GM23338 (cell line): ENCODE measurements around the gene CDH8.
"Not testable (repeated sequence)": the region's sequence is repeated elsewhere in the genome, so short reads cannot be mapped to it uniquely, and the experiment has no call there.

Experiments used
- CREB1 ChIP-seq: fragments of 250-450 bp; sonication (Bioruptor Pico); IDR thresholded peaks from 2 replicates; pipeline ENCODE4 v1.5.0; 2020; ENCODE audit warnings: low read depth, mild to moderate bottlenecking, moderate library complexity
- EZH2 ChIP-seq: fragments of 200-600 bp; sonication (generic); IDR thresholded peaks from one replicate; pipeline ENCODE4 v1.8.0; 2017; ENCODE audit warnings: antibody characterized with exemption, mild to moderate bottlenecking, low read depth; ENCODE audit not compliant: unreplicated experiment
- EZH2phosphoT487 ChIP-seq: fragments of 200-600 bp; sonication (generic); IDR thresholded peaks from one replicate; pipeline ENCODE4 v1.8.1; 2018; ENCODE audit warnings: antibody characterized with exemption; ENCODE audit not compliant: unreplicated experiment
- JUNB ChIP-seq: IDR thresholded peaks from one replicate; pipeline ENCODE4 v1.6.1; 2016; ENCODE audit warnings: antibody characterized with exemption; ENCODE audit not compliant: unreplicated experiment
- NANOG ChIP-seq: IDR thresholded peaks from 2 replicates; pipeline ENCODE4 v1.6.1; 2016; ENCODE audit warnings: antibody characterized with exemption, borderline replicate concordance
- POLR2AphosphoS5 ChIP-seq: IDR thresholded peaks from 2 replicates; pipeline ENCODE4 v1.6.1; 2016; ENCODE audit warnings: antibody characterized with exemption, low read depth
- ZNF331 ChIP-seq: fragments of 250-450 bp; sonication (Bioruptor Pico); IDR thresholded peaks from 2 replicates; pipeline ENCODE4 v1.5.0; 2020; ENCODE audit warnings: low read depth, mild to moderate bottlenecking, moderate library complexity
- TF ChIP-seq, protein P1 (sequence below), 2 experiments: fragments of 200-600 bp in 1 of 2; sonication (generic) in 1 of 2; conservative IDR thresholded peaks; 2 replicates each; pipeline versions ENCODE4 v1.5.1 to v1.6.1; 2016 to 2017; ENCODE audit warnings: antibody characterized with exemption in 2 of 2, low read depth in 2 of 2, mild to moderate bottlenecking in 2 of 2, moderate library complexity in 1 of 2
- TF ChIP-seq, protein P2 (sequence below): IDR thresholded peaks from one replicate; pipeline ENCODE4 v1.6.1; 2018; ENCODE audit warnings: antibody characterized with exemption; ENCODE audit not compliant: unreplicated experiment
- TF ChIP-seq, protein P3 (sequence below): IDR thresholded peaks from 2 replicates; pipeline ENCODE4 v1.6.1; 2016; ENCODE audit warnings: antibody characterized with exemption

DNA sequence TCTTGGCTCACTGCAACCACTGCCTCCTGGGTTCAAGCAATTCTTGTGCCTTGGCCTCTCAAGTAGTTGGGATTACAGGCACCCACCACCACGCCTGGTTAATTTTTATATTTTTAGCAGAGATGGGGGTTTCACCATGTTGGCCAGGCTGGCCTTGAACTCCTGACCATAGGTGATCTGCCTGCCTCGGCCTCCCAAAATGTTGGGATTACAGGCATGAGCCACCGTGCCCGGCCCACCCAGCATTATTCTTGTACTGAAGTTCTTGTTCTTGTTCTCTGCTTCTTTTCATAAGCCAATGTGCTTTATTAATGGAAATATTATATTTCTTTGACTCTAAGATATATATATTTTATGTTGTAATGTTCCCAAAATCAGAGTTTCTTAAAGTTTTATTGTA, 336.6 kb downstream of the CDH8 start:
- TF ChIP-seq, protein P1, sequence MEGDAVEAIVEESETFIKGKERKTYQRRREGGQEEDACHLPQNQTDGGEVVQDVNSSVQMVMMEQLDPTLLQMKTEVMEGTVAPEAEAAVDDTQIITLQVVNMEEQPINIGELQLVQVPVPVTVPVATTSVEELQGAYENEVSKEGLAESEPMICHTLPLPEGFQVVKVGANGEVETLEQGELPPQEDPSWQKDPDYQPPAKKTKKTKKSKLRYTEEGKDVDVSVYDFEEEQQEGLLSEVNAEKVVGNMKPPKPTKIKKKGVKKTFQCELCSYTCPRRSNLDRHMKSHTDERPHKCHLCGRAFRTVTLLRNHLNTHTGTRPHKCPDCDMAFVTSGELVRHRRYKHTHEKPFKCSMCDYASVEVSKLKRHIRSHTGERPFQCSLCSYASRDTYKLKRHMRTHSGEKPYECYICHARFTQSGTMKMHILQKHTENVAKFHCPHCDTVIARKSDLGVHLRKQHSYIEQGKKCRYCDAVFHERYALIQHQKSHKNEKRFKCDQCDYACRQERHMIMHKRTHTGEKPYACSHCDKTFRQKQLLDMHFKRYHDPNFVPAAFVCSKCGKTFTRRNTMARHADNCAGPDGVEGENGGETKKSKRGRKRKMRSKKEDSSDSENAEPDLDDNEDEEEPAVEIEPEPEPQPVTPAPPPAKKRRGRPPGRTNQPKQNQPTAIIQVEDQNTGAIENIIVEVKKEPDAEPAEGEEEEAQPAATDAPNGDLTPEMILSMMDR (conservative IDR thresholded peaks at IDR 0.05; ENCODE audit: low read depth in 2 of 2): not testable (repeated sequence)
- TF ChIP-seq CREB1 (CRISPR knock-in tag); NANOG; EZH2; POLR2AphosphoS5; EZH2phosphoT487; ZNF331; JUNB: not testable (repeated sequence)
- TF ChIP-seq, protein P2, sequence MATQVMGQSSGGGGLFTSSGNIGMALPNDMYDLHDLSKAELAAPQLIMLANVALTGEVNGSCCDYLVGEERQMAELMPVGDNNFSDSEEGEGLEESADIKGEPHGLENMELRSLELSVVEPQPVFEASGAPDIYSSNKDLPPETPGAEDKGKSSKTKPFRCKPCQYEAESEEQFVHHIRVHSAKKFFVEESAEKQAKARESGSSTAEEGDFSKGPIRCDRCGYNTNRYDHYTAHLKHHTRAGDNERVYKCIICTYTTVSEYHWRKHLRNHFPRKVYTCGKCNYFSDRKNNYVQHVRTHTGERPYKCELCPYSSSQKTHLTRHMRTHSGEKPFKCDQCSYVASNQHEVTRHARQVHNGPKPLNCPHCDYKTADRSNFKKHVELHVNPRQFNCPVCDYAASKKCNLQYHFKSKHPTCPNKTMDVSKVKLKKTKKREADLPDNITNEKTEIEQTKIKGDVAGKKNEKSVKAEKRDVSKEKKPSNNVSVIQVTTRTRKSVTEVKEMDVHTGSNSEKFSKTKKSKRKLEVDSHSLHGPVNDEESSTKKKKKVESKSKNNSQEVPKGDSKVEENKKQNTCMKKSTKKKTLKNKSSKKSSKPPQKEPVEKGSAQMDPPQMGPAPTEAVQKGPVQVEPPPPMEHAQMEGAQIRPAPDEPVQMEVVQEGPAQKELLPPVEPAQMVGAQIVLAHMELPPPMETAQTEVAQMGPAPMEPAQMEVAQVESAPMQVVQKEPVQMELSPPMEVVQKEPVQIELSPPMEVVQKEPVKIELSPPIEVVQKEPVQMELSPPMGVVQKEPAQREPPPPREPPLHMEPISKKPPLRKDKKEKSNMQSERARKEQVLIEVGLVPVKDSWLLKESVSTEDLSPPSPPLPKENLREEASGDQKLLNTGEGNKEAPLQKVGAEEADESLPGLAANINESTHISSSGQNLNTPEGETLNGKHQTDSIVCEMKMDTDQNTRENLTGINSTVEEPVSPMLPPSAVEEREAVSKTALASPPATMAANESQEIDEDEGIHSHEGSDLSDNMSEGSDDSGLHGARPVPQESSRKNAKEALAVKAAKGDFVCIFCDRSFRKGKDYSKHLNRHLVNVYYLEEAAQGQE: not testable (repeated sequence)
- TF ChIP-seq, protein P3, sequence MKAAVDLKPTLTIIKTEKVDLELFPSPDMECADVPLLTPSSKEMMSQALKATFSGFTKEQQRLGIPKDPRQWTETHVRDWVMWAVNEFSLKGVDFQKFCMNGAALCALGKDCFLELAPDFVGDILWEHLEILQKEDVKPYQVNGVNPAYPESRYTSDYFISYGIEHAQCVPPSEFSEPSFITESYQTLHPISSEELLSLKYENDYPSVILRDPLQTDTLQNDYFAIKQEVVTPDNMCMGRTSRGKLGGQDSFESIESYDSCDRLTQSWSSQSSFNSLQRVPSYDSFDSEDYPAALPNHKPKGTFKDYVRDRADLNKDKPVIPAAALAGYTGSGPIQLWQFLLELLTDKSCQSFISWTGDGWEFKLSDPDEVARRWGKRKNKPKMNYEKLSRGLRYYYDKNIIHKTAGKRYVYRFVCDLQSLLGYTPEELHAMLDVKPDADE: not testable (repeated sequence)
